Bronchial epithelial cell (primary cell): ENCODE measurements around the gene ARID5A. TPM values are rescaled to one million over a fixed set of nuclear protein-coding genes. Genes with fewer than 3 reads are reported as not detected.

Experiments
- DNase-seq: peaks from one replicate; pipeline ENCODE4 v3.0.0-alpha.2; 2010; ENCODE audit warnings: low read depth
- FAIRE-seq: peaks from 2 replicates; lab custom pipeline; 2011; peaks lifted over from hg19 to GRCh38; lab: Jason Lieb, UNC
- H3K27me3 ChIP-seq: 2 replicates; pipeline ENCODE4 v1.5.1; 2011; ENCODE audit warnings: low read length; ENCODE audit not compliant: control insufficient read depth, insufficient read depth
- H3K36me3 ChIP-seq: 2 replicates; pipeline ENCODE4 v1.5.1; 2011; ENCODE audit warnings: low read length; ENCODE audit not compliant: control insufficient read depth, insufficient read depth
- H3K4me3 ChIP-seq: 2 replicates; pipeline ENCODE4 v1.5.1; 2011; ENCODE audit warnings: mild to moderate bottlenecking, low read depth, low read length, control low read depth
- CTCF ChIP-seq: IDR thresholded peaks from 2 replicates; pipeline ENCODE4 v1.5.1; 2011; ENCODE audit warnings: mild to moderate bottlenecking, moderate library complexity, low read length, control low read depth, inconsistent platforms; ENCODE audit not compliant: insufficient read depth, severe bottlenecking
- total RNA-seq: library from RNA; depleted of rRNA; stranded (reverse); fragments of >200 nt; gene quantifications from 2 replicates; pipeline ENCODE4 v1.2.1, GENCODE V29; 2014

ARID5A gene
- total RNA-seq, 1 donor from 2014 or later, result 2.9 TPM

- TF ChIP-seq CTCF, result peak; percentile 99
- no peak overlapping the region for H3K4me3 ChIP-seq
- DNase-seq (peak; percentile 75), FAIRE-seq (peak; percentile 52)
- no peaks in the 10 kb centered on the region for H3K36me3 ChIP-seq
- peaks cover 4% of the 10 kb centered on the region for H3K27me3 ChIP-seq
These were observed 27.3 kb upstream of the ARID5A start for GRCh38 chr2:96509114-96509846.

GRCh38 chr2:96509847-96510230 lies 26.7 kb upstream of the ARID5A start:
- no peak for FAIRE-seq
- no peak for DNase-seq
- Histone ChIP-seq H3K27me3 (peaks cover 4% of the 10 kb centered on the region), H3K36me3 (no peaks in the 10 kb centered on the region), H3K4me3 (no peak overlapping the region)
- no peak for TF ChIP-seq CTCF

- FAIRE-seq, result peak; percentile 68
- TF ChIP-seq CTCF, result no peak
- Histone ChIP-seq H3K27me3 (peaks cover 4% of the 10 kb centered on the region), H3K4me3 (no peak overlapping the region), H3K36me3 (no peaks in the 10 kb centered on the region)
- no peak for DNase-seq
These were observed 25.5 kb upstream of the ARID5A start for GRCh38 chr2:96510931-96511595.

GRCh38 chr2:96511851-96512250 lies 24.7 kb upstream of the ARID5A start:
- no peak for DNase-seq
- no peak for TF ChIP-seq CTCF
- peaks cover 4% of the 10 kb centered on the region for H3K27me3 ChIP-seq
- H3K36me3 ChIP-seq, result no peaks in the 10 kb centered on the region
- no peak for FAIRE-seq
- H3K4me3 ChIP-seq, result no peak overlapping the region

- no peak overlapping the region for H3K4me3 ChIP-seq
- no peaks in the 10 kb centered on the region for H3K36me3 ChIP-seq
- FAIRE-seq, result no peak
- DNase-seq, result no peak
- H3K27me3 ChIP-seq, result peaks cover 4% of the 10 kb centered on the region
- TF ChIP-seq CTCF, result no peak
These were observed 24.2 kb upstream of the ARID5A start for GRCh38 chr2:96512341-96512740.

- no peak overlapping the region for H3K4me3 ChIP-seq
- DNase-seq, result peak; percentile 28
- no peak for FAIRE-seq
- H3K27me3 ChIP-seq, result peaks cover 4% of the 10 kb centered on the region
- TF ChIP-seq CTCF, result no peak
- no peaks in the 10 kb centered on the region for H3K36me3 ChIP-seq
These were observed 22.0 kb upstream of the ARID5A start for GRCh38 chr2:96514521-96514920.
